ENCODE data around the gene GLI3. TPM values are rescaled to one million over a fixed set of nuclear protein-coding genes. Genes with fewer than 3 reads are reported as not detected.
A peak's percentile ranks its signal among the peaks of the same experiment; 100 is the strongest.

GLI3 gene
- 57.0 and 57.9 TPM in 2 replicates for total RNA-seq
- long read RNA-seq, partial matches to known transcripts, result 0 of 14 reads
- long read RNA-seq, other reads (novel, unspliced or antisense), result 13 of 14 reads

- peak within 1 kb of the TSS; percentile 95 for H3K4me3 Mint-ChIP-seq (ENCODE audit: unreplicated experiment)
- peak; percentile 10 for TF ChIP-seq CTCF (IDR thresholded peaks at IDR 0.05)
- H3K4me1 Mint-ChIP-seq (ENCODE audit: unreplicated experiment), result peaks cover 62% of the 10 kb centered on the region
- peak within 1 kb of the TSS; percentile 97 for H3K27ac Mint-ChIP-seq (ENCODE audit: unreplicated experiment)
- H3K9me3 Mint-ChIP-seq (ENCODE audit: unreplicated experiment), result no peaks in the 10 kb centered on the region
- H3K27me3 Mint-ChIP-seq (ENCODE audit: unreplicated experiment), result no peaks in the 10 kb centered on the region
- peak; percentile 95 for DNase-seq (ENCODE audit: extremely low spot score, unreplicated experiment)
- H3K36me3 Mint-ChIP-seq (ENCODE audit: unreplicated experiment), result no peaks in the 10 kb centered on the region
Measured at GRCh38 chr7:42236976-42237810, at the start of gene GLI3. GLI3 (minus strand) TSS chr7:42237209; CDS start chr7:42223253, 13,956 bp downstream.

DNA sequence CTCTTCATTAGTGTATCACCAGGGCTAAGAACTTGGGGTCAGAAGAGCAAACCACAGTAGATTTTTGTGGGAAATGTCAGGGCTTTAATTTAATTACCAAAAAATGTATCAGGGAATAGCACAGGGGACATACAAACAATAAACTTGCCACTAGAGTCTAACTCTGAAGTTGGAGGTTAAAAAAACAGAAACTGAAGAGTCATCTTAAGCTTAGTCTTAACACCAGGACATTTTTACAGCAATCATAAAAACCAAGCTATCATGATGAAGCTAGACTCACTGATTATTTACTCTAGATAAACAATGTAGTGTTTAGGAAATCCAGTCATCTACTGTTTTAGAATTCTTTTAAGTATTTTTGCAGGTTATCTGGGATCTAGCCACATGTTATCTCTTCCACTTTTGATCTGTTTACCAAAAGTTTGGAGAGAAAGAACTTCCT, 48.4 kb upstream of the GLI3 start:
- Mint-ChIP-seq H3K27me3 (ENCODE audit: unreplicated experiment) (peaks cover 55% of the 10 kb centered on the region), H3K9me3 (ENCODE audit: unreplicated experiment) (no peaks in the 10 kb centered on the region), H3K36me3 (ENCODE audit: unreplicated experiment) (peaks cover 3% of the 10 kb centered on the region), H3K4me1 (ENCODE audit: unreplicated experiment) (peaks cover 15% of the 10 kb centered on the region), H3K4me3 (ENCODE audit: unreplicated experiment) (no peak overlapping the region), H3K27ac (ENCODE audit: unreplicated experiment) (no peak overlapping the region)
- no peak for DNase-seq (ENCODE audit: extremely low spot score, unreplicated experiment)
- no peak for TF ChIP-seq CTCF (IDR thresholded peaks at IDR 0.05)

DNA sequence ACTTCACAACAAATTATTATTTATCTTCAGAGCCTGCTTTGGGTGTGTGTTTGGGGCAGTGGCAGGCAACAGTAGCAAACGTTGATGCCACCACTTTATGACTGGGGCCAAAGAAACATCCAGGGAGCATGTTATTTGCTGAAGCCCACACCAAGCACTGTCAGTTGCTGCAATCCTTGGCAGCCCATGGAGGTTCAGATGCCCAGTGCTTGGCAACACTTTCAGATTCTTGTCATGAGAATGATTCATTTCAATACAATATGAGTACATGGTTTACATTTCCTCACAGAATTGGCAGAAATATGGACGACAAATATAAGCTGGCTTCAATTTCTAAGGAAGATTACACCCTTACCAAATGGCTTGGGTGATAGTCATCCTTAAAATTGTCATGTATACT, 46.5 kb upstream of the GLI3 start:
- H3K4me3 Mint-ChIP-seq (ENCODE audit: unreplicated experiment), result no peak overlapping the region
- H3K36me3 Mint-ChIP-seq (ENCODE audit: unreplicated experiment), result peaks cover 5% of the 10 kb centered on the region
- H3K27me3 Mint-ChIP-seq (ENCODE audit: unreplicated experiment), result peaks cover 58% of the 10 kb centered on the region
- H3K9me3 Mint-ChIP-seq (ENCODE audit: unreplicated experiment), result no peaks in the 10 kb centered on the region
- no peak for DNase-seq (ENCODE audit: extremely low spot score, unreplicated experiment)
- H3K4me1 Mint-ChIP-seq (ENCODE audit: unreplicated experiment), result peaks cover 15% of the 10 kb centered on the region
- no peak overlapping the region for H3K27ac Mint-ChIP-seq (ENCODE audit: unreplicated experiment)
- no peak for TF ChIP-seq CTCF (IDR thresholded peaks at IDR 0.05)

- no peak for TF ChIP-seq CTCF (IDR thresholded peaks at IDR 0.05)
- no peaks in the 10 kb centered on the region for H3K9me3 Mint-ChIP-seq (ENCODE audit: unreplicated experiment)
- H3K36me3 Mint-ChIP-seq (ENCODE audit: unreplicated experiment), result peaks cover 5% of the 10 kb centered on the region
- no peak for DNase-seq (ENCODE audit: extremely low spot score, unreplicated experiment)
- no peak overlapping the region for H3K27ac Mint-ChIP-seq (ENCODE audit: unreplicated experiment)
- H3K4me1 Mint-ChIP-seq (ENCODE audit: unreplicated experiment), result peaks cover 10% of the 10 kb centered on the region
- no peak overlapping the region for H3K4me3 Mint-ChIP-seq (ENCODE audit: unreplicated experiment)
- H3K27me3 Mint-ChIP-seq (ENCODE audit: unreplicated experiment), result peaks cover 47% of the 10 kb centered on the region
Measured at GRCh38 chr7:42278344-42278743, 41.3 kb upstream of the GLI3 start.

GRCh38 chr7:42274053-42274452, 37.0 kb upstream of the GLI3 start:
- Mint-ChIP-seq H3K4me3 (ENCODE audit: unreplicated experiment) (no peak overlapping the region), H3K9me3 (ENCODE audit: unreplicated experiment) (no peaks in the 10 kb centered on the region), H3K36me3 (ENCODE audit: unreplicated experiment) (peaks cover 3% of the 10 kb centered on the region), H3K27ac (ENCODE audit: unreplicated experiment) (peak overlapping the region; percentile 20), H3K27me3 (ENCODE audit: unreplicated experiment) (peaks cover 17% of the 10 kb centered on the region), H3K4me1 (ENCODE audit: unreplicated experiment) (peaks cover 23% of the 10 kb centered on the region)
- no peak for DNase-seq (ENCODE audit: extremely low spot score, unreplicated experiment)
- TF ChIP-seq CTCF (IDR thresholded peaks at IDR 0.05), result no peak
